T-helper 2 cell treated with Interferon-gamma antibody and Interleukin-4, amounts not matched to agents 5 μg/mL and 100 μg/mL, for 36 hours (primary cell): ENCODE results near the gene HAND1.

Experiments
- DNase-seq: peaks from one replicate; pipeline ENCODE4 v3.0.0; 2021; ENCODE audit warnings: low spot score
- H3K27ac Mint-ChIP-seq: one replicate; pipeline ENCODE4 v1.8.0; 2021; ENCODE audit warnings: mild to moderate bottlenecking, mixed read lengths
- H3K27me3 Mint-ChIP-seq: one replicate; pipeline ENCODE4 v1.8.0; 2021; ENCODE audit warnings: low read depth, mixed read lengths
- H3K36me3 Mint-ChIP-seq: one replicate; pipeline ENCODE4 v1.8.0; 2021; ENCODE audit warnings: low read depth, mixed read lengths
- H3K4me1 Mint-ChIP-seq: one replicate; pipeline ENCODE4 v1.8.0; 2021; ENCODE audit warnings: low read depth, mixed read lengths
- H3K4me3 Mint-ChIP-seq: one replicate; pipeline ENCODE4 v1.8.0; 2022; ENCODE audit warnings: mild to moderate bottlenecking, moderate library complexity, mixed read lengths
- H3K9me3 Mint-ChIP-seq: one replicate; pipeline ENCODE4 v1.8.0; 2021; ENCODE audit warnings: mixed read lengths

HAND1 gene

DNA sequence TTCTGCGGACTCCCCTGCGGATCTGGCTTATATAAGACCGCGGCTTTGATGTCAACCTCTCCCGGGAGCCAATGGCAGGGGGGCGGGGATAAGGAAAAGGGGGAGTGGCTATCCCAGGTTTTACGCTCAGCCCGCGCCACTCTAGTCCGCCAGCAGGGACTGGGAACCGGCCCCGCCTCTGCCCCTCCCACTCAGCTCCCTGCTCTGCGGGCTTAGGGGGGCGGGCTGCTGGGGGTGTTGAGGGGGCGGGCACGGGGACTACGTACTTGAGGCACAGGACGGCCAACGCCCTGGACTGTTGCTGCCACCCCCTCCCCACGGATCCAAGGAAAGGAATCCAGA is at the start of gene HAND1:
HAND1 (minus strand) TSS at position 4 of the 342 bp plus-strand sequence. CDS start 219 bp downstream, outside the sequence.
- Mint-ChIP-seq H3K36me3 (peaks cover 4% of the 10 kb centered on the region), H3K4me1 (peaks cover 18% of the 10 kb centered on the region), H3K27me3 (peaks cover 87% of the 10 kb centered on the region), H3K4me3 (peak within 1 kb of the TSS; percentile 57), H3K9me3 (no peaks in the 10 kb centered on the region), H3K27ac (peak within 1 kb of the TSS; percentile 83)
- DNase-seq, result no peak

DNA sequence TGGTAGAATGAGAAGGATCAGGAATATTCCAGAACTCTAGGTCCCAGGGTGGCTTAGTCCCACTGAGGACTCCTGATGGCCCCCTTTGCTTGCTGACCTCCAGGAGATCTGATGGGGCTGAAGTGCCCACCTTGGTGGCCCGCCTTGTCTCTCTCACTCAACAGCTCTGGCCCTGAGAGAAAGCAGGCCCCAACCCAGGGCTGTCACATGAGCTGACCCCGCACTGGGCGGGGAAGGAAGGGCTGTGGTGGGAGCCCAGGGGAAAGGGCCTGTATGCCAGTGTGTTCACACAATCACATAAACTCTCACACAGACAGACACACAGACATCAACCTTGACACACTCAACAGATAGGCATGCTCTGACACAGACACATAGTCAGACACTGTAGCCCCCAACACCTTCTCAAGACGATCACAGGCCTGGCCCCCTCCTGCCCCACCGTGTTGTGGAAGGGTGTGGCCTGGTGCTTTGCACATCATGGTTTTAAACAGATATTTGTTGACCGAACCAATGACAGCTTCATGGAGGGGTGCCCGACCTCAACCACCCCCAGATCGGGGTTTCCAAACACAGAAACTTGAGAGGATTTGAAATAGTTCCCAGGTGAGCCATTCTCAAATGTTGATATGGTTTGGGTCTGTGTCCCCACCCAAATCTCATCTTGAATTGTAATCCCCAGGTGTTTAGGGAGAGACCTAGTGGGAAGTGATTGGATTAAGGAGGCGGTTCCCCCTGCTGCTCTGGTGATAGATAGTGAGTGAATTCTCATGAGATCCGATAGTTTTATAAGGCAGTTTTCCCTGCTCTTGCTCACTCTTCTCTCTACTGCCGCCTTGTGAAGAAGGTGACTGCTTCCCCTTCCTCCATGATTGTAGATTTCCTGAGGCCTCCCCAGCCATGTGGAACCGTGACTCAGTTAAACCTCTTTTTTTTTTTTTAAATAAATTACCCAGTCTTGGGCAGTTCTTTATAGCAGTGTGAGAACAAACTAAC is 48.5 kb upstream of the HAND1 start:
- Mint-ChIP-seq H3K27me3 (peaks cover 20% of the 10 kb centered on the region), H3K27ac (no peak overlapping the region), H3K4me1 (no peaks in the 10 kb centered on the region), H3K36me3 (no peaks in the 10 kb centered on the region), H3K9me3 (no peaks in the 10 kb centered on the region), H3K4me3 (no peak overlapping the region)
- no peak for DNase-seq

DNA sequence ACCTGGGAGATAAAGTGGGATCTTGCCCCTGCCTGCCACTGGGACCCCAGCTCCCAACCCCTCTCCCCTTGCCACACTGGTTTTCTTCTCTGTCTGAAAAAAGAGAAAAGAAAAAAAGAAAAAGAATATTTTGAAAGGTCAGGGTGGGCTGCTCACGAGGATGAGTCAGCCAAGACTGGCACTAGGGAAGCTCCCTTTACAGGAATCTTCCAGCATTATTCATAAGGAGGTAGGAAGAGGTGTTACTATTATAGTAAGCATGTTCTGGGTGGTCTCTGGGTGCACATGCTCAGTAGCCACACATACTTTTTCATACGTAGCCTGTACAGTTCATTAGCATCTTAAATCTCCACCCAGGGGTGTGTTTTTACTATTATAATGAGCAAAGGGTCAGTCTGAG is 46.8 kb upstream of the HAND1 start:
- no peak overlapping the region for H3K27ac Mint-ChIP-seq
- DNase-seq, result no peak

GRCh38 chr5:154524181-154524580 is 46.2 kb upstream of the HAND1 start:
- Mint-ChIP-seq H3K9me3 (no peaks in the 10 kb centered on the region), H3K27me3 (peaks cover 25% of the 10 kb centered on the region), H3K4me1 (no peaks in the 10 kb centered on the region), H3K4me3 (no peak overlapping the region), H3K36me3 (no peaks in the 10 kb centered on the region), H3K27ac (no peak overlapping the region)
- DNase-seq, result no peak

More for the DNA sequence above, 46.8 kb upstream of the HAND1 start:
- Mint-ChIP-seq H3K4me3 (no peak overlapping the region), H3K4me1 (no peaks in the 10 kb centered on the region), H3K9me3 (no peaks in the 10 kb centered on the region), H3K27me3 (peaks cover 20% of the 10 kb centered on the region), H3K36me3 (no peaks in the 10 kb centered on the region)

DNA sequence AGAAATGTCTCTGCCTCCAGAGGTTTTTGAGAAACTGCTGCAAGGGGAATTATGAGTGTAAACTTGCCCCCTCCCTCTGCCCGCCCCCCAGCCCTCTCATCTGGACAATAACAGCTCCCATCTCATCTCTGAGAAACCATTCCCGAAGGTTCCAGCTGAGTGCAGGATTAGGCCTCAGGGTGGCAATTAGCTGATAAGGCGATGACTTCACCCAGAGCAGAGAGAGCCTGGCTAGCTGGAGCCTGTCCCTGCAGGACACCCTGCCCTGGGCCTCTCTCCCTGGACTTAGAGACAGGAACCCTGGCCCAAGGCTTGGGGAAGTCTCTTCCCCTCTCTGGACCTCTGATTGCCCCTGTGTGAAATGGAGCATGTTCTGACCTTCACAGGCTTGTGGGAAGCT is 45.7 kb upstream of the HAND1 start:
- H3K36me3 Mint-ChIP-seq, result no peaks in the 10 kb centered on the region
- H3K4me1 Mint-ChIP-seq, result no peaks in the 10 kb centered on the region
- H3K4me3 Mint-ChIP-seq, result no peak overlapping the region
- DNase-seq, result no peak
- H3K27ac Mint-ChIP-seq, result no peak overlapping the region
- H3K9me3 Mint-ChIP-seq, result no peaks in the 10 kb centered on the region
- peaks cover 25% of the 10 kb centered on the region for H3K27me3 Mint-ChIP-seq

GRCh38 chr5:154523104-154523503 is 45.1 kb upstream of the HAND1 start:
- H3K4me3 Mint-ChIP-seq, result no peak overlapping the region
- H3K27ac Mint-ChIP-seq, result no peak overlapping the region
- DNase-seq, result no peak
- no peaks in the 10 kb centered on the region for H3K4me1 Mint-ChIP-seq
- H3K9me3 Mint-ChIP-seq, result no peaks in the 10 kb centered on the region
- peaks cover 23% of the 10 kb centered on the region for H3K27me3 Mint-ChIP-seq
- H3K36me3 Mint-ChIP-seq, result no peaks in the 10 kb centered on the region

DNA sequence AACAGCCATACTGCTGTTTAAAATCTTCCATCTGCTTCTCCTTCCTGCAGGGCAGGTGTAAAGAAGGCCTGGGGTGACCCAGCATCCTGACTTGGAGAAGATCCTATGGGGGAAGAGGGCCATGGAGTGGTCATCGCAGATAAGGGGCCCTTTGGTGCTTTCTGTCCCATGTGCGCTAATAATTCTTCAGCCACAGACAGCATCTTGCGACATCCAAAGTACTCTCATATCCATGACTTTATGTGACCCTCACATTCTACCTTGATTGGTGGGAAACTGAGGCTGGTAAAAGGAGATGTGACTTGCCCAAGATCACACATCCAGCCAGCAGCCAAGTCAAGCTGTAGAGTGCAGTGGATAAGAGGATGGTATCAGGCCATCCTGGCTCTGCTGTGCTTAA is 44.3 kb upstream of the HAND1 start:
- Mint-ChIP-seq H3K27ac (no peak overlapping the region), H3K27me3 (peaks cover 20% of the 10 kb centered on the region), H3K4me1 (no peaks in the 10 kb centered on the region), H3K36me3 (no peaks in the 10 kb centered on the region), H3K4me3 (no peak overlapping the region), H3K9me3 (no peaks in the 10 kb centered on the region)
- no peak for DNase-seq

GRCh38 chr5:154521756-154522155 is 43.7 kb upstream of the HAND1 start:
- no peak for DNase-seq
- Mint-ChIP-seq H3K36me3 (no peaks in the 10 kb centered on the region), H3K4me1 (no peaks in the 10 kb centered on the region), H3K4me3 (no peak overlapping the region), H3K27me3 (peaks cover 20% of the 10 kb centered on the region), H3K9me3 (no peaks in the 10 kb centered on the region), H3K27ac (no peak overlapping the region)

- H3K4me1 Mint-ChIP-seq, result no peaks in the 10 kb centered on the region
- no peaks in the 10 kb centered on the region for H3K9me3 Mint-ChIP-seq
- H3K27ac Mint-ChIP-seq, result no peak overlapping the region
- no peak for DNase-seq
- no peak overlapping the region for H3K4me3 Mint-ChIP-seq
- peaks cover 19% of the 10 kb centered on the region for H3K27me3 Mint-ChIP-seq
- no peaks in the 10 kb centered on the region for H3K36me3 Mint-ChIP-seq
These were observed 42.9 kb upstream of the HAND1 start for GRCh38 chr5:154520861-154521453.

- DNase-seq, result no peak
- no peak overlapping the region for H3K4me3 Mint-ChIP-seq
- H3K27ac Mint-ChIP-seq, result no peak overlapping the region
- H3K4me1 Mint-ChIP-seq, result peaks cover 3% of the 10 kb centered on the region
- peaks cover 21% of the 10 kb centered on the region for H3K27me3 Mint-ChIP-seq
- H3K36me3 Mint-ChIP-seq, result no peaks in the 10 kb centered on the region
- H3K9me3 Mint-ChIP-seq, result no peaks in the 10 kb centered on the region
These were observed 41.3 kb upstream of the HAND1 start for GRCh38 chr5:154519359-154519758.

DNA sequence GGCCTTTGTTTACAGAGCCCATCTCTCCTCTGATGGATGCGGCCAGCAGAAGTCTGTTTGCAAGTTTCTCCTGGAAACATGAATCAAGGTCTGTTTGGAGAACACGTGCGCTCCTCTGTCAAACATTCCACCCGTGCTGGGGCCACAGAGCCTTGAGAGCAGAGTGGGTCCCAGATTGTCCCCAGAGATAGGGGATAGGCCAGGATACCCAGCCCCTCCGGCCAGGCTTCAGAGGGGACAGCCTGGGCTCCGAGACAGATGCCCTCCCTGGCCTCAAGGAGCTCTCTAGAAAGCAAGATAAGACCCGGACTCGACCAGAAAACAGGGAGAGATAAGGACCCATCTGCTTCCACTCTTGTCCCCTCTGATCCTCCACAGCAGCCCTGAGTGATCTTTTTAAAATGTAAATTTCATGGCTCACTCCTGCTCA is 40.4 kb upstream of the HAND1 start:
- Mint-ChIP-seq H3K27me3 (peaks cover 27% of the 10 kb centered on the region), H3K4me3 (no peak overlapping the region), H3K27ac (no peak overlapping the region), H3K36me3 (no peaks in the 10 kb centered on the region), H3K4me1 (peaks cover 9% of the 10 kb centered on the region), H3K9me3 (no peaks in the 10 kb centered on the region)
- no peak for DNase-seq

DNA sequence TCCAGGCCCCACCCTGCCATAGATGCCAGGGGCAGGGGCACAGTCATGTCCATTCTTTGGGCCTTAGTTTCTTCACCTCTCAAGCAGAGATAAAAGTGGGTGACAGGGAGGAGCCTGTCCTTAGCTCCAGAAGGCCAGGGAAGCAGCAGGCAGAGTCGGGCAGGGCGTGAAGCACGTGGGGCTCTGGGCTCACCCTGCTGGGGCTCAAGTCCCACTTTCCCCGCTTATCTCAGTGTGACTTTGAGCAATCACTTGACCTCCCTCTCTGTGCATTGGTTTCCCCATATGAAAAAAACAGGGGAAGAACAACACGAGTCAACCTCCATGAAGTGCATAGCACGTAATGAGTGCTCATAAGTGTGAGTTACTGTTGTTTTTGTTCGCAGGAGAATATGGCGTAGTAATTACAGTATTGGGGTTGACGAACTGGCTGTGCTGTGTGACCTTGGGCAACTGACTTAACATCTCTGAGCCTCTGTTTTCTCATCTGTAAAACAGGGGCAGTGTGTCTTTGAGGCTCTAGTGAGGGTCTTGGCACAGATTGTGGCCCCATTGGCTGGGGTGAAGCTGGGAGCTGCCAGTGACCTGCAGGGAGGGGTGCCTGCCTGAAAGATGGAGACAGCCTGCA is 39.9 kb upstream of the HAND1 start:
- Mint-ChIP-seq H3K4me3 (no peak overlapping the region), H3K27me3 (peaks cover 22% of the 10 kb centered on the region), H3K9me3 (no peaks in the 10 kb centered on the region)

DNA sequence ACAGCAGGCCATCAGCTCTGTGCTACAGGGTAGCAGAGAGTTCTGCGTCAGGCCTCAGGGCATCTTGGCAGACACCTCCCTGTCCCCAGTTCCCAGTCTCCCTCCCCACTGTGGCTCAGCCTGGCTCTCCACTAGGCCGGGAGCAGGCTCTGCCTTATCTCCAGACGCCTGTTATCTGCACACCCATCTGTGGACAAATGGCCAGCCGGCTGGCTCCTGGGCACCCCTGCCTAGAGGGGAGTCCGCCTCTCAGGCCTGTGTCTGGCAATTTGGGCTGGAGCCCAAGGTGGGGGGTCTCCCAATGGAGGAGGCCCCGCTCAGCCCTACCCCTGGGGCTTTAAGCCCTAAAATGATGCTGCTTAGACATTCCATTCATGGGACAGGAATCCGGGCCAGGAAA is 39.2 kb upstream of the HAND1 start:
- no peaks in the 10 kb centered on the region for H3K36me3 Mint-ChIP-seq
- no peak overlapping the region for H3K4me3 Mint-ChIP-seq
- no peak overlapping the region for H3K27ac Mint-ChIP-seq
- no peaks in the 10 kb centered on the region for H3K9me3 Mint-ChIP-seq
- H3K27me3 Mint-ChIP-seq, result peaks cover 20% of the 10 kb centered on the region
- H3K4me1 Mint-ChIP-seq, result peaks cover 9% of the 10 kb centered on the region
- no peak for DNase-seq

More for the DNA sequence above, 39.9 kb upstream of the HAND1 start:
- Mint-ChIP-seq H3K27ac (no peak overlapping the region), H3K4me1 (peaks cover 9% of the 10 kb centered on the region), H3K36me3 (no peaks in the 10 kb centered on the region)
- DNase-seq, result no peak

DNA sequence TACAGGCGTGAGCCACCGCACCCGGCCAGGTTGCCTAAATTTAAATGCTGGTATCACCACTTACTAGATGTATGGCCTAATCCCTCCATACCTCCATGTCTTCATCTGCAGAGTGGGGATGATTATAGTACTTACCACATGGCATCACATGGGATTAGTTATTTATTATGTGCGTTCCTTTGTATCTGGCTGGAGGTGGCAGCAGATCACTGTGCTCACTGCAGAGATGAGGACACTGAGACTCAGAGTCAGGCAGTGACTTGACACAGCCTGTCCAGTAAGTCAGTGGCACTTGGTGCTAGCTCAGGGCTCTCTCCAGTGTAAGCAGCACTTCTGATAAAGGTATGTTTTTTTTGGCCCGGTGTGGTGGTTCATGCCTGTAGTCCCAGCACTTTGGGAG is 38.4 kb upstream of the HAND1 start:
- Mint-ChIP-seq H3K9me3 (no peaks in the 10 kb centered on the region), H3K27me3 (peaks cover 23% of the 10 kb centered on the region), H3K4me1 (peaks cover 9% of the 10 kb centered on the region), H3K36me3 (no peaks in the 10 kb centered on the region), H3K27ac (no peak overlapping the region), H3K4me3 (no peak overlapping the region)
- no peak for DNase-seq
